ENCODE measurements around the gene TEX50.
"Not testable (repeated sequence)": the region's sequence is repeated elsewhere in the genome, so short reads cannot be mapped to it uniquely, and the experiment has no call there.

The TEX50 gene, protein sequence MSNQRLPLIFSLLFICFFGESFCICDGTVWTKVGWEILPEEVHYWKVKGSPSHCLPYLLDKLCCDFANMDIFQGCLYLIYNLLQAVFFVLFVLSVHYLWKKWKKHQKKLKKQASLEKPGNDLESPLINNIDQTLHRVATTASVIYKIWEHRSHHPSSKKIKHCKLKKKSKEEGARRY

DNA sequence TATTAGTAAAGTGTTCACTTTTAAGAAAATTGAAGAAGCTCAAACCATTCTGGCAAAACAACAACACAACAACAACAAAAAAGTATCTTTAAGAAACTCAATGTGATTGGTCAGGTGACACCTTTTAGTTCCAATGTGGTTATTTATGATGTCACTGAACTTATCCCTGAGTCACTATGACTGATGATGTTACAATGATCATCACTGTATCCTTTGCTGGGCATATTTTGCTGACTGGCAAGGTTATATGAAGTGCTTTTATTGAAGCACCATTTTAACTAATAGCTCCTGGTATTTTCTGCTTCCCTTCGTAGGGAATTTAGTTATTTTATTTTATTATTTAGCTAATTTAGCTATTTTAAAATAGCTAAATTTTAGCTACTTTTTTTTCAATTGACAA is at the start of gene TEX50:
Gene TEX50 (plus strand): TSS at position 223 of the 400 bp plus-strand sequence. CDS start 184 bp downstream, outside the sequence.
- no peak for DNase-seq

DNA sequence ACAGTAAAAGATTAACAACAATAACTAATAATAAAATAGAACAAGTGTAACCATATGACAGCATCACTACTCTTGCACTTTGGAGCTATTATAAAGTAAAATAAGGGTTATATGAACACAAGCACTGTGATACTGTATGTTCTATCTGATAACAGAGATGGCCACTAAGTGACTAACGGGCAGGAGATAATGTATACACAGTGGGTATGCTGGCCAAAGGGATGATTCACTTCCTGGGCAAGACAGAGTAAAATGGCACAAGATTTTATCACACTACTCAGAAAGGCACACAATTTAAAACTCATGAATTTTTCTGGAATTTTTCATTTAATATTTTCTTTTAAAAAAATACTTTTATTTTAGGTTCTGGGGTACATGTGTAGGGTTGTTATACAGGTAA is 44.6 kb upstream of the TEX50 start:
- no peak for DNase-seq

DNA sequence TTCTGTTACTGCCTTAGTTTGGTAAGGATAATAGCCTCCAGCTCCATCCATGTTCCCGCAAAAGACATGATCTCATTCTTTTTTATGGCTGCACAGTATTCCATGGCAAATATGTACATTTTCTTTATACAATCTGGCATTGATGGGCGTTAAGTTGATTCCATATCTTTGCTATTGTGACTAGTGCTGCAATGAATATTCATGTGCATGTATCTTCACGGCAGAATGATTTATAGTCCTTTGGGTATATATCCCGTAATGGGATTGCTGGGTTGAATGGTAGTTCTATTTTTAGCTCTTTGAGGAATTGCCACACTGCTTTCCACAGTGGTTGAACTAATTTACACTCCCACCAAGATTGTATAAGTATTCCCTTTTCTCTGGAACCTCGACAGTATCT is 44.0 kb upstream of the TEX50 start:
- DNase-seq: not testable (repeated sequence)

DNA sequence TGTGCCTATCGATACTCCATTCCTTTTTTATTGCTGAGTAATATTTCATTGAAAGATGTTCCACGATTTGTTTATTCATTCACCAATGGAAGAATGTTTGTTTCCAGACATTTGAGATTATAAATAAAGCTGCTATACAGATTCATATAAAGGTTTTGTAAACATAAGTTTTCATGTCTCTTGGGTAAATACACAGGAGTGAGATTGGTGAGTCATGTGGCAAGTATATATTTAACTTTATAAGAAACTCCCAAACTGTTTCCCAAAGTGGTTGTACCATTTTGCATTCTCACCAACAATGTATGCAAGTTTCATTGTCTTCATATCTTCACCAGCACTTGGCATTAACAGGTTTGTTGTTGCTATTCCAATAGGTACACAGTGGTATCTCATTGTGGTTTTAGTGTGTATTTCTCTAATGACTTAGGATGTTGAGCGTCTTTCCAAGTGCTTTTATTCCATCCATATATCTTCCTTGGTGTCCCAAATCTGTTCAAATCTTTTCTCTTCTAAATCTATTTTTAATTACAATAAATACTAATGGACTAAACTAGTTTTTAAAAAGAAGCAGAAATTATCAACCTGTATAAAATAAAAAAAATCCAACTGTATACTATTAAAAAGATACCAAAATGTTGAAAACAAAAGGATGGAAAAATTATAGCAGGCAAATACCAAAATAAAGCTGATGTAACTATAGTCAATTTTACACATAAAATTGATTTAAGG is 38.9 kb upstream of the TEX50 start:
- no peak for DNase-seq

DNA sequence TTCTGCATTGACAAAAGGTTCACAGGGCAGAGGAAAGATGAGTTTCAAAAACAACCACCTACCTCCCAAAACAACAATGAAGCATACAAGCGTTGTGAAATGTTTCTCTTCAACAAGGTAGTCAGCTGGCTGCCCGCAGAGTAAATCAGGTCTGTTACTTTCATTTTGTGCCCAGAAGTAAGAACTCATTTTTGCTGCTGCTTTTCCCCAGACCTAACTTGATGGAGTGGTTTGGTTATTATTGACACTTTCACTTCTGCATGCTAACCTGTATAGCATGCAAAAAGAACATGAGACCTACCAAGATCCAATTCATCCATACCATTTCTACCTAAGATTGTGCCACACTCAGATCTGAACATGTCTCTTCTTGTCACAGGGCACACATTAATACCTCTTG is 33.5 kb upstream of the TEX50 start:
- DNase-seq: no peak

DNA sequence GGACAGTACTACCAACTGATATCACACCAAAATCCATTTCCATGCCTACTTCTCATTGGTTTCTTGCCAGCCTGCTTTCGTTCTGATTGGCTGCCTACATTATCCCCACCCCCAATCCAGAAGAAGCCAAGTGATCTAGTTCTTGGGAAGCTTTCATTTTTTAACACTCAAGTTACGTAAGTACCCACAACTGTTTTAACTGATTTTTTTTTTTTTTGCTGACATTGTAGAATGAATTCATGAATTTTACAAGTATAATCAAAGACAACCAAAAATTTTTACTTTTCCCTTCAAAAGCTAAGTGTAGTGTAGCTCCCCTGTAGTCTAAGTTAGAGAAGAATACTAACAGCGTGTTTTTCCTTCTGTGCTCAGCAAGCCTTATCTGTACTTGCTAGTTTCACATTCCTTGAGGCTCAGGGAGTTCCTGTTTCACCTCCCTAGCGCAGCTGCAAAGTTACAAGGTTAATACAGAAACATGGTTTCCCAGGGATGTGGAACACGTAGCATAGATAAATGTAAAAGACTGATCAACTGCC is 32.0 kb upstream of the TEX50 start, which contains the start of gene SLC9C2:
Gene SLC9C2 (minus strand): TSS at position 17 of the 536 bp plus-strand sequence. CDS start 1,296 bp downstream, outside the sequence.
- DNase-seq: no peak

DNA sequence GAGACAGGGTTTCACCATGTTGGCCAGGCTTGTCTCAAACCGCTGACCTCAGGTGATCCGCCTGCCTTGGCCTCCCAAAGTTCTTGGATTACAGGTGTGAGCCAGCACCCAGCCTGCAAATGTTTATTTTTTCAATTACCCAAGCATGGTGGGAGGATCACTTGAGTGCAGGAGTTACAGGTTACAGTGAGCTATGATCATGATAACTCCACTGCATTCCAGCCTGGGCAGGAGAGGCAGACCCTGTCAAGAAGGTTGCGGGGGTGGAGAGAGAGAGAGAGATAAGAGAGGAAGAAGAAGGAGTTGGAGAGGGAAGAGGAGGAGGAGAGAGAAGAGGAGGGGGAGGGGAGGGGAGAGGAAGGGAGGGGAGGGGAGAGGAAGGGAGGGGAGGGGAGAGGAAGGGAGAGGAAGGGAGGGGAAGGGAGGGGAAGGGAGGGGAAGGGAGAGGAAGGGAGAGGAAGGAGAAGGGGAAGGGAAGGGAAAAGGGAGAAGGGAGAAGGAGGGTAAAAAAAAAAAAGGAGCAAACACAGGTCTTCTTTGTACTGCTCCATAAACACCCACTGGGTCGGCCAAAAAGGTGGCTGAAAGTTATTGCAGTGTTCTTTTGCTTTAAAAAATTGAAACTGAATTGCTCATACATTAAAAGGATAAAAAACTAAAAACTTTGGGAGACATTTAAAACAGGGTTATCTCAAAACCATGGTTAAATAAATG is 26.5 kb upstream of the TEX50 start:
- DNase-seq: no peak

DNA sequence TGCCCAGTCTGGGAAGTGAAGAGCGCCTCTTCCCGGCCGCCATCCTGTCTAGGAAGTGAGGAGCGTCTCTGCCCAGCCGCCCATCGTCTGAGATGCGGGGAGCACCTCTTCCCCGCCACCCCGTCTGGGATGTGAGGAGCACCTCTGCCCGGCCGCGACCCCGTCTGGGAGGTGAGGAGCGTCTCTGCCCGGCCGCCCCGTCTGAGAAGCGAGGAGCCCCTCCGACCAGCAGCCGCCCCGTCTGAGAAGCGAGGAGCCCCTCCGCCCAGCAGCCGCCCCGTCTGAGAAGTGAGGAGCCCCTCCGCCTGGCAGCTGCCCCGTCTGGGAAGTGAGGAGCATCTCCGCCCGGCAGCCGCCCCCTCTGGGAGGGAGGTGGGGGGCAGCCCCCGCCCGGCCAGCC is 22.1 kb upstream of the TEX50 start:
- not testable (repeated sequence) for DNase-seq

DNA sequence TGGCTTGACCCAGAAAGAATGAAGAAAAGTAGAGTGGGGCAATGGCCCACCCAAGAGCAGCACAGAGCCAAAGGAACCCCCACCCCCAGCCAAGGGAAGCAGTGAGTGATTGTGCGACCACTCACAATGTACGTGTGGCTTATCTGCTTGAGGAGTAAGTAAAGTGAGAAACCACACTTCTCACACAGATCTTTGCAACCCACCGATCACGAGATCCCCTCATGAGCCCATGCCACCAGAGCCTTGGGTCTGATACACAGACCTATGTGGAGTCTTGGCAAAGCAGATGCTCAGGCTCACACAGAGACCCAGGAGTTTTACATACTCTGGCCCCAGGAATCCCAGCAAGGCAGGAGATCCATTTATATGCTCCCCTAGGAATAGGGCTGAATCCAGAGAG is 18.3 kb upstream of the TEX50 start:
- no peak for DNase-seq

DNA sequence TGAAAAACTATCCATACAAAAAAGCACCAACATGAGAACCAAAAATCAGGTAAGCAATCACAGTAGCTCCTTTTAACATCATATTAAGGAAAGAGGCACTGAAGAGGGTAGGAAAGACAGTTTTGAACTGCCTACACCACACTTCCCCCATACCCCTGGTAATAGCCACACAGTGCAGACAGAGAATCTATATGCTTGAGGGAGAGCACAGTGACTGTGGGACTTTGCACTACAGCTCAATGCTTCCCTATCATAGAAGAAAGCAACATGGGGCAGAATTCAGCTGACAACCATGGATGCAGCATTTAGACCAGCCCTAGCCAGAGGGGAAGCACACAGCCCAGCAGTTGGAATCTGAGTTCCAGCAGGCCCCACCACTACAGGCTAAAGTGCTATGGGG is 7.9 kb upstream of the TEX50 start:
- DNase-seq: no peak

DNA sequence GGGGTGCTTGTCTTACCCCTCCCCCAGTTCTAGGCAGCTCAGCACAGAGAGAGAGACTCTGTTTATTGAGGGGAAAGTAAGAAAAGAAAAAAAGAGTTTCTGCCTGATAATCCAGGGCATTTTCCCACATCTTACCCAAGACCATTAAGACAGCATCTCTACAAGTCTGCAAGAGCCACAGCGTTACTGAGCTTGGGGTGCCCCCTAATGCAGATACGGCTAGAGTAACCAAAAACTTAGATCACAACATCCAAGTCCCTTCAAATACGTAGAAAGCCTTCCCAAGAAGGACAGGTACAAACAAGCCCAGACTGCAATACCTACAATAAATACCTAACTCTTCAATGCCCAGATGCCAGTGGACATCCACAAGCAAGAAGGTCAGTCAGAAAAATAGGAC is 6.2 kb upstream of the TEX50 start:
- no peak for DNase-seq

DNA sequence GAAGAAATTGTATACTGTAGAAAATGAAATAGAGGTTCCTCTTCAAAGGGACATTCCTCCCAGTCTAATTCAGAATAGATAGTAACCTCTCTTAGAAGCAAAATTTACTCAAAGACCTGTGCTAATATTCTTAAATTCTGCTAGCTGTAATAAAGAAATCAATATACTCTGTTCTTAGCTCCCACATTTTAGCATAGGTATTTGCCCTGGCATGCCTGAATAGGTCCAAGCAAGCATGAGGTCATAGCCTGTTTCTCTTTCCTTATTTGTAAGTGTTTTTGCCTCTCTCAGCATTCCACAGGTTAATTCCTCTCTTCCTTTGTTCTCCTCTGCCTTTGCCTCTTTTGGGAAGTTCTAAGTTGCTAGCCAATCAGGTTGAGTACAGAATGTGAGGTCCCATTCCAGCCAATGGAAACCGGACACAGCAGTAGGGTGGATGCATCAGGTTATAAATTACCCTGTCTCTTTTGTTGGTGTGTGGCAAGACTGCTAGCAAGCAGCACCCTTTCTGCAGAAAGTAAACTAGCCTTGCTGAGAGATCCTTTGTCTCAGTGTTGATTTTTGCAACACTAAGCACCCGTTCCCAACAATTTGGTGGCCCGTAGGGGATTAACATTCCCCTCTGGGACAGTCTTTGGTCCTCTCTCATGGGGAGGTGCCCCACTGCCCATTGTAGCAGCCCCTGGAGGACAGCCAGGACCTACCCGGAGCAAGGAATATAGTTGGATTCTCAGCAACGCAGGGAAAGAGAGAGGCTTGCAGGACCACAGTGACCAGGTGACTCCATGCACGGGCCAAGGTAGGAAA is 2.3 kb downstream of the TEX50 start:
- not testable (repeated sequence) for DNase-seq

DNA sequence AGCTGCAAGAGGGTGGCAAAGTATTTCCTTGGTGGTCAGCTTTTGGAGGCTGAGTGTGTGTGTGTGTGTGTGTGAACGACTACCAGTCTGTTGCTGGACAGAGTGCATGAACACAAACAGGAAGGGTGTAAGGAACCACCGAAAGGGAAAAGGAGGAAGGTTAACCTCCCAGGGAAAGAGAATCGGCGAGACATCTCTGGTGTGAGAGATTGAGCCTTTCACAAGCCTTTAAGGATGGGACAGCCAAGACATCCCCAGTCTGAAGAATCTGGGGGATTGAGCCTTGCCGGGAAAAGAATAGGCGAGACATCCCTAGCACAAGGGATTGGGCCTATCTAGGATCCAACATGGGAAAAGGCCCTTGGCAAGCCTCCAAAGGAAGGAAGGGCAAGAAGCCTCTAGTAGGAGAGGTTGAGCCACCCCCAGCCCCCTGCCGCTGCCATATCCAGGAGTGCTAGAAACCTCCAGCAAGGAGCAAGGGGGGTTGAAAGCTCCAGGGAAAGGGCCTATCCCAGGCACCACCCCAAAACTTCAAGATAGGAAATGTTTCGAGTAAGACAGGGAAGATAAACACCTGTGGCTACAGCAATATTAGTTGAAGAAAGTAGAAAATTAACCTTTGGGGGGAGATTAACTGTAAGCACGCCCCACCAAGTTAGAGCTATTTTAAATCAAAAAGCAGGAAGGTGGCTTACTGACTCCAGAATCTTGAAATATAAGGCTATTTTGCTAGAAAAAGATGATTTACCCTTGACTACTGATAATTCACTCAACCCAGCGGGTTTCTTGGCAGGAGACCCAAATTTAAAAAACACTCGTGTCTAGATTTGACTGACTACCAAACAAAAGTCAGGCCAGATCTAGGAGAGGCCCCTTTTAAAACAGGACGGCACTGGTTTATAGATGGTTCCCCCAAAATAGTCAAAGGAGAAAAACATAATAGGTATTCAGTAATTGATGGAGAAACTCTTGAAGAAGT is 3.2 kb downstream of the TEX50 start:
- no peak for DNase-seq

DNA sequence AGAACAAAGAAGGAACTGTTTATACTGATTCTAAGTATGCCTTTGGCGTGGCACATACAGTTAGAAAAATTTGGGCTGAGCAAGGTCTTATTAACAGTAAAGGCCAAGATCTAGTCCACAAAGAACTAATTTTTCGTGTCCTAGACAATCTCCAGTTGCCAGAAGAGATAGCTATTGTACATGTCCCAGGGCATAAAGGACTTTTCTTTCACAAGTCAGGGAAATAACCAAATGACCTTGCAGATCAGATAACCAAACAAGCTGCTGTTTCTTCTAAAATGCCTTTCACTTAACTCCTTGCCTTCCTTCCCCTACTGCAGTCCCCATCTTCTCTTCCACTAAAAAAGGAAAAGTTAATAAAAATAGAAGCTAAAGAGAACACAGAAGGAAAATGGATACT is 4.0 kb downstream of the TEX50 start:
- no peak for DNase-seq

DNA sequence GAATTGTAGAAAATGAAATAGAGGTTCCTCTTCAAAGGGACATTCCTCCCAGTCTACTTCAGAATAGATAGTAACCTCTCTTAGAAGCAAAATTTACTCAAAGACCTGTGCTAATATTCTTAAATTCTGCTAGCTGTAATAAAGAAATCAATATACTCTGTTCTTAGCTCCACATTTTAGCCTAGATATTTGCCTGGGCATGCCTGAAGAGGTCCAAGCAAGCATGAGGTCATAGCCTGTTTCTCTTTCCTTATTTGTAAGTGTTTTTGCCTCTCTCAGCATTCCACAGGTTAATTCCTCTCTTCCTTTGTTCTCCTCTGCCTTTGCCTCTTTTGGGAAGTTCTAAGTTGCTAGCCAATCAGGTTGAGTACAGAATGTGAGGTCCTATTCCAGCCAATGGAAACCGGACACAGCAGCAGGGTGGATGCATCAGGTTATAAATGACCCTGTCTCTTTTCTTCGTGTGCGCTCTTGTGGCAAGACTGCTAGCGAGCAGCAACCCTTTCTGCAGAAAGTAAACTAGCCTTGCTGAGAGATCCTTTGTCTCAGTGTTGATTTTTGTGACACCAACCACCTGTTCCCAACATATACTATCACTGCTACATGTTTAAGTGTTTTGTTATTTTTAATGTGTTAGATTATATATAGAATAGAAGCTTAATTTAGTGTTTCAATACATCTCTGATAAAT is 7.5 kb downstream of the TEX50 start:
- not testable (repeated sequence) for DNase-seq

DNA sequence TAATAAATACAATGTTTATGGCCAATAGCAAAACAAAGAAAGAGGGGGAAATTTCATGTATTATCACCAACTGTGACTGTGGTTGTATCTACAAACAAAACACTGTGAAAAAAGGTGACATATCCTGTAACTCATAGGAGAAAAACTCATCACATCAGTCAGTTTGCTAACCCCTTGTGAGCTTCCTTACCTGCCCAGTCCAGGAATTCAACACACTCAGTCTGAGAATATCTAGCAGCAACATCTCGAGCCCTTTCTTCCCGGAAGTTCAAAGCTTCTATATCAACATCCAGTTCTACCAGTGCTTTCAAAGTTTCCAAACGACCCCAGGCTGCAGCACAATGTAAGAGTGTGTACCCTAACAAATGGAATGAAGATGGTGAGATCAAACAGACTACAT is 11.5 kb downstream of the TEX50 start:
- DNase-seq: no peak

DNA sequence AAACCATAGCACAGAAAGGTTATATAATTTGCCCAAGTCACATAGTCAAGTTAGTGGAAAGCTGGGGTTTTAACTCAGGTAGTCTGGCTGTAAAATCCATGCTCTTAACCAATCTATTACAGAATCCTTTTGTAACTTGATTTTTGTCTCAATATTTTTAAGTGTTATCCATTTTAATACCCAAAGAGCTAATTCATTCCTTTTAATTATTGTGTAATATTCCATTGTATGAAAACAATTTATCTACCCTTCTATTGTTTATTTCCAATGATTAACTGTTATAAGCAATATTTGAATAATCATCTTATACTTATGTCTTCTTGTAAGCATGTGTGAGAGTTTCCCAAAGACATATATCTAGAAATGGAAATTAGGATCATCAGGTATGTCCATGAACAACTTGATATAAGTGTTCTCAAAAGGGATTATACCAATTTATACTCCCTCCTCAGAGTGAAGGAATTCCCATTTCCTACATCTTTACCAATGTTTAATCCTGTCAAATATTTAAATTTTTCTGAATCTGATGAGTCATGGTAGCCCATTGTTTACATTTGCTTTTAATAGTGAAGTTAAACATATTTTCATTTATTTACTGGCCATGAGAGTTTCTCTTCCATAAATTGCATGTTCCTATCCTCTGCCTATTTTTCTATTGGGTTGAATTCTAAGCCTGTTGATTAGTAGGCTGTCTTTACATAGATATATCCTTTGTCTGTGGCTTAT is 13.9 kb downstream of the TEX50 start:
- no peak for DNase-seq

DNA sequence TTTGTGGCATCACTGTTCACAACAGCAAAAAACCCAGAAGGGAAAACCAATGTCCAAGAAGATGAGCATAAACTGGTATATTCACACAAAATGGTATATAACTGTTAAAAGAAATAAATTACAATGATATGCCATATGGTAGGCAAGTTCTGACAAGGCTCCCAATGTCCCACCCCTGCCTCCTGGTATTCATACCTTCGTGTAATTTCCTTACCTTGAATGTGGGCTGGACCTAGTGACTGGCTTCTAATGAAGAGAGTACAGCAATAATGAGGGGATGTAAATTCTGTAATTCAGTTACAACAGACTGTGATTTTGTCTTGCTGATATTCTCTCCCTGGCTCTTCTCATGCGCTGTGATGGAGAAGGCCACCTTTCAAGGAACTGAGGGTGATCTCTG is 25.2 kb downstream of the TEX50 start:
- no peak for DNase-seq

DNA sequence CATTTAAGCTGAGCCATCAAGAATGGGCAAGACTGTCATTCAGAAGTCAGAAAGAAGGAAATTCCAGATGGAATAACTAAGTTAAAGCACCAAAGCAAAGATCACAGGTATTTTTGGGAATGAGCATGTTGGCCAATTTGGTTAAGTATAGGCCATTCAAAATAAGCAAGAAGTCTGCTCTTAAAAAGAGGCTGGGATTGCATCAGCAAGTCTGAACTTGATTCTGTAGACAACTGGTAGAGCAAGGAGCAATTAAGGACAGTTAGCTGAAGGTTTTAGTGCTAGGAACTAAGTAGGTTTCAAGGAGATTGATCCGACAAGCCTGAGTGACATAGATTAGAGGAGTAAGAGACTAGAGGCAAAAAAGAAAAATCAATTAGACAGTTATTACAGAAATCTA is 26.1 kb downstream of the TEX50 start:
- no peak for DNase-seq

DNA sequence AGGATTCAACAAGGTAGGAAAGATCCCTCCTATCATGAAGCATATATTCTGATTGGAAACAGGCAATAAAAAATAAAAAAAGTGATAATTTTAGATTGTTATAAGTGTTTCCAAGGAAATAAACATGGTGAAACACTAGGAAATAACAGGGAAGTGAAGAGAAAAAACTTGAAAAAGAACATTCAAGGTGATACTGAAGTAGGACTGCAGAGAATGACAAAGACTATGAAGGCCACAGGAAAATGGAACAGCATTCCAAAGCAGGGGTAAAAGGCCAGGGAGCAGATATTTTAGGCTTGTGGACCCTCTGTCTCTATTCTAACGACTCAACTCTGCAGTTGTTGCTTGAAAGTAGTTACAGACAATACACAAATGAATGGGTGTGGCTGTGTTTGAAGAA is 26.6 kb downstream of the TEX50 start:
- DNase-seq: no peak

Measured in stimulated activated CD8-positive, alpha-beta memory T cell treated with anti-CD3 and anti-CD28 coated beads, Interleukin-4, amount 100 ng/mL, for 48 hours (primary cell).